HuH-7 (cell line): ENCODE results near the gene SAXO1.
"Not testable (repeated sequence)": the region's sequence is repeated elsewhere in the genome, so short reads cannot be mapped to it uniquely, and the experiment has no call there.

Experiments
- DNase-seq: peaks from one replicate; pipeline ENCODE4 v3.0.0; 2011; ENCODE audit warnings: low spot score

Gene SAXO1

GRCh38 chr9:18999173-18999785 lies 33.7 kb downstream of the SAXO1 start:
- DNase-seq: no peak

- no peak for DNase-seq
These were observed 35.9 kb downstream of the SAXO1 start for GRCh38 chr9:18997151-18997550.

GRCh38 chr9:18996211-18996610 lies 36.8 kb downstream of the SAXO1 start:
- no peak for DNase-seq

- DNase-seq: no peak
These were observed 38.6 kb downstream of the SAXO1 start for GRCh38 chr9:18994263-18994916.

- not testable (repeated sequence) for DNase-seq
These were observed 41.8 kb downstream of the SAXO1 start for GRCh38 chr9:18991197-18991596.

GRCh38 chr9:18990494-18990893 lies 42.5 kb downstream of the SAXO1 start:
- no peak for DNase-seq

- DNase-seq: no peak
These were observed 43.1 kb downstream of the SAXO1 start for GRCh38 chr9:18989865-18990264.

GRCh38 chr9:18989097-18989496 lies 43.9 kb downstream of the SAXO1 start:
- DNase-seq: no peak

GRCh38 chr9:18988003-18988402 lies 45.0 kb downstream of the SAXO1 start:
- DNase-seq: no peak

- no peak for DNase-seq
These were observed 47.0 kb downstream of the SAXO1 start for GRCh38 chr9:18985996-18986395.

- no peak for DNase-seq
These were observed 47.5 kb downstream of the SAXO1 start for GRCh38 chr9:18985464-18985951.

GRCh38 chr9:18982262-18982620 lies 50.8 kb downstream of the SAXO1 start:
- no peak for DNase-seq

GRCh38 chr9:18981476-18982261 lies 51.3 kb downstream of the SAXO1 start:
- DNase-seq: no peak

- no peak for DNase-seq
These were observed 52.8 kb downstream of the SAXO1 start for GRCh38 chr9:18980189-18980588.

- DNase-seq: no peak
These were observed 53.6 kb downstream of the SAXO1 start for GRCh38 chr9:18979367-18979766.

- no peak for DNase-seq
These were observed 54.8 kb downstream of the SAXO1 start for GRCh38 chr9:18978188-18978587.

- no peak for DNase-seq
These were observed 56.1 kb downstream of the SAXO1 start for GRCh38 chr9:18976709-18977531.

GRCh38 chr9:18976221-18976708 lies 56.7 kb downstream of the SAXO1 start:
- no peak for DNase-seq

- DNase-seq: no peak
These were observed 59.7 kb downstream of the SAXO1 start for GRCh38 chr9:18973348-18973747.

GRCh38 chr9:18972675-18973074 lies 60.3 kb downstream of the SAXO1 start:
- no peak for DNase-seq

GRCh38 chr9:18971909-18972308 lies 61.1 kb downstream of the SAXO1 start:
- DNase-seq: no peak

- no peak for DNase-seq
These were observed 61.6 kb downstream of the SAXO1 start for GRCh38 chr9:18971404-18971803.
